ENCODE data around the gene RAB3IL1. TPM values are rescaled to one million over a fixed set of nuclear protein-coding genes. Genes with fewer than 3 reads are reported as not detected.

RAB3IL1 gene
- total RNA-seq, 1 experiment from 2014 or later = 2.3 TPM

DNA sequence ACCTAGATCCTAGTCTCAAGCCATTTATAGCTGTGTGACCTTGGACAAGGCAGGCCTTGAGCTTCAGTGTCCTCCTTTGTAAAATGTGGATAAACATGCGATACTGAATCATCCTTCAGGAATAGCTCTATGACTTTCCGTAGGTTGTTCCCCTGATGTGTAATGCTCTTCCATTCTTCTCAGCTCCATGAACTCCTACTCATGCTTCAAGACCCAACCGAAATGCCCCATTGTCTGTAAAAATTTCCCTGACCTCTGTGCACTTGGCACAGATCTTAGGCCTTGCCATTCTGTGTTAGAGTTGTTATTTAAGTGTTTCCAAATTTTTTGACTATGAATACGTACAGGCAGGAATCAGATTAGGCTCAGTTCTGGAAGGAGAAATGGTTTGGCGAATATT lies 29.5 kb upstream of the RAB3IL1 start:
- peaks cover 6% of the 10 kb centered on the region for H3K36me3 Mint-ChIP-seq (ENCODE audit: insufficient read depth, unreplicated experiment)
- CTCF ChIA-PET = interaction anchor here (0.6 to 11.0 kb wide), 38 partner anchors 10 to 381 kb away, joined by 3 to 217 read pairs (median 10); partner anchors contain the start of gene FADS3
- TF ChIP-seq, protein P1, sequence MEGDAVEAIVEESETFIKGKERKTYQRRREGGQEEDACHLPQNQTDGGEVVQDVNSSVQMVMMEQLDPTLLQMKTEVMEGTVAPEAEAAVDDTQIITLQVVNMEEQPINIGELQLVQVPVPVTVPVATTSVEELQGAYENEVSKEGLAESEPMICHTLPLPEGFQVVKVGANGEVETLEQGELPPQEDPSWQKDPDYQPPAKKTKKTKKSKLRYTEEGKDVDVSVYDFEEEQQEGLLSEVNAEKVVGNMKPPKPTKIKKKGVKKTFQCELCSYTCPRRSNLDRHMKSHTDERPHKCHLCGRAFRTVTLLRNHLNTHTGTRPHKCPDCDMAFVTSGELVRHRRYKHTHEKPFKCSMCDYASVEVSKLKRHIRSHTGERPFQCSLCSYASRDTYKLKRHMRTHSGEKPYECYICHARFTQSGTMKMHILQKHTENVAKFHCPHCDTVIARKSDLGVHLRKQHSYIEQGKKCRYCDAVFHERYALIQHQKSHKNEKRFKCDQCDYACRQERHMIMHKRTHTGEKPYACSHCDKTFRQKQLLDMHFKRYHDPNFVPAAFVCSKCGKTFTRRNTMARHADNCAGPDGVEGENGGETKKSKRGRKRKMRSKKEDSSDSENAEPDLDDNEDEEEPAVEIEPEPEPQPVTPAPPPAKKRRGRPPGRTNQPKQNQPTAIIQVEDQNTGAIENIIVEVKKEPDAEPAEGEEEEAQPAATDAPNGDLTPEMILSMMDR (IDR thresholded peaks at IDR 0.05; ENCODE audit: unreplicated experiment) = no peak
- H3K27me3 Mint-ChIP-seq (ENCODE audit: insufficient read depth, unreplicated experiment) = peaks cover 11% of the 10 kb centered on the region
- H3K4me1 Mint-ChIP-seq (ENCODE audit: insufficient read depth, unreplicated experiment) = peaks cover 15% of the 10 kb centered on the region
- H3K9me3 Mint-ChIP-seq (ENCODE audit: unreplicated experiment) = no peaks in the 10 kb centered on the region
- H3K4me3 Mint-ChIP-seq (ENCODE audit: unreplicated experiment) = no peak overlapping the region
- intact Hi-C loops (cut with micrococcal nuclease) = loop anchor here (1.0 kb wide), 5 partner anchors 48 to 150 kb away; no protein-coding TSS in a partner anchor
- POLR2A ChIA-PET = interaction anchor here (0.6 to 1.9 kb wide), 6 partner anchors 12 to 150 kb away, joined by 3 to 12 read pairs (median 3); no protein-coding TSS in a partner anchor
- no TSS peak for BruUV-seq (replicated peaks)
- no peak overlapping the region for H3K27ac Mint-ChIP-seq (ENCODE audit: low read depth, unreplicated experiment)
- no peak for DNase-seq (ENCODE audit: unreplicated experiment)

DNA sequence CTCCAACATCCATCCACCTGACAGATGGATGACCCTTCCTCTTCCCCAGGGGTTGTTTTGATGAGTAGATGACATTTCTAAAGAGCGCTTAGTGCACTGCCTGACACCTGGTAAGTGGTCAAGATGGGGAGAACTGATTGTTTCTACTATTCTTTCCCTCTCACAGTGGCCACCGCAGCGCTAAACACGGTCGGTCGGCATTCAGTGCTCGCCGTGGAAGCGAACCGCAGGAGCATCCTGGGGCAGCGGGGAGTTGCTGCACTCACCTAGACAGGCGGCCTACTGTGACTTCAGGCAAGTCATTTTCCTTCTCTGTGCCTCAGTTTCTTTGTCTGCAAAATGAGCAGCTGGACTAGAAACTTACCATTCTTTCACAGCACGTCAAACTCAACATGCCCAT lies 27.8 kb upstream of the RAB3IL1 start:
- Mint-ChIP-seq H3K4me1 (ENCODE audit: insufficient read depth, unreplicated experiment) (peaks cover 15% of the 10 kb centered on the region), H3K4me3 (ENCODE audit: unreplicated experiment) (no peak overlapping the region), H3K27ac (ENCODE audit: low read depth, unreplicated experiment) (no peak overlapping the region), H3K27me3 (ENCODE audit: insufficient read depth, unreplicated experiment) (peaks cover 11% of the 10 kb centered on the region), H3K36me3 (ENCODE audit: insufficient read depth, unreplicated experiment) (no peaks in the 10 kb centered on the region), H3K9me3 (ENCODE audit: unreplicated experiment) (no peaks in the 10 kb centered on the region)
- DNase-seq (ENCODE audit: unreplicated experiment) = no peak
- BruUV-seq (replicated peaks) = no TSS peak
- POLR2A ChIA-PET = no interaction called here
- CTCF ChIA-PET = interaction anchor here (0.7 to 11.0 kb wide), 7 partner anchors 17 to 147 kb away, joined by 3 to 217 read pairs (median 5); no protein-coding TSS in a partner anchor
- intact Hi-C loops (cut with micrococcal nuclease) = no loop called here
- TF ChIP-seq, protein P1 (IDR thresholded peaks at IDR 0.05; ENCODE audit: unreplicated experiment) = no peak

DNA sequence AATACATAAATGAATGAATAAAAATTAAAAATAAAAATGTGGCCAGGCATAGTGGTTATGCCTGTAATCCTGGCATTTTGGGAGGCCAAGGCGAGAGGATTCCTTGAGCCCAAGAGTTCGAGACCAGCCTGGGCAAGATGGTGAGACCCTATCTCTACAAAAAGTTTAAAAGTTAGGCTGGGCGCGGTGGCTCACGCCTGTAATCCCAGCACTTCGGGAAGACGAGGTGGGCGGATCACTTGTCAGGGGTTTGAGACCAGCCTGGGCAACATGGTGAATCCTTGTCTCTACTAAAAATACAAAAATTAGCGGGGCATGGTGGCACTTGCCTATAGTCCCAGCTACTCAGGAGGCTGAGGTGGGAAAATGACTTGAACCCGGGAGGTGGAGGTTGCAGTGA lies 23.1 kb upstream of the RAB3IL1 start:
- Mint-ChIP-seq H3K4me3 (ENCODE audit: unreplicated experiment) (no peak overlapping the region), H3K27ac (ENCODE audit: low read depth, unreplicated experiment) (no peak overlapping the region), H3K27me3 (ENCODE audit: insufficient read depth, unreplicated experiment) (peaks cover 33% of the 10 kb centered on the region), H3K9me3 (ENCODE audit: unreplicated experiment) (peaks cover 14% of the 10 kb centered on the region), H3K36me3 (ENCODE audit: insufficient read depth, unreplicated experiment) (no peaks in the 10 kb centered on the region), H3K4me1 (ENCODE audit: insufficient read depth, unreplicated experiment) (no peaks in the 10 kb centered on the region)
- intact Hi-C loops (cut with micrococcal nuclease) = no loop called here
- TF ChIP-seq, protein P1 (IDR thresholded peaks at IDR 0.05; ENCODE audit: unreplicated experiment) = no peak
- ChIA-PET POLR2A (interaction anchor here (0.8 kb wide), 1 partner anchor 9 kb away, joined by 3 read pairs; no protein-coding TSS in a partner anchor), CTCF (interaction anchor here (0.9 to 8.7 kb wide), 3 partner anchors 9 to 42 kb away, joined by 3 to 52 read pairs (median 4); no protein-coding TSS in a partner anchor)
- no TSS peak for BruUV-seq (replicated peaks)
- no peak for DNase-seq (ENCODE audit: unreplicated experiment)

DNA sequence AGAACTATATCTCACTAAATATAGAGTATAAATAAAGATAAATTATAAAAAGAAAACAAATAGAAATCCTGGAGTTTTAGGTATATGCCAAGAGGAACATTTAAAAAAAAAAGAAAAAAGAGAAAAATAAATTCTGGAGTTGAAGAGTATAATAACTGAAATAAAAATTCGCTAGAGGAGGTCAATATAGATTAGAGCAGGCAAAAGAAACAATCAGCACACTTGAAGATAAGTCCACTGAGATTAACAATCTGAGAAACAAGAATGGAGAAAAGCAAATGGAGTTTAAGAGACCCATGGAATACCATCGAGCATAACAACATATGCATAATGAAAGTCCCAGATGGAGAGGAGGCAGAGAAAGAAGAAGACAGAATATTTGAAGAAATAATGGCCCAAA lies 18.5 kb upstream of the RAB3IL1 start:
- TF ChIP-seq, protein P1 (IDR thresholded peaks at IDR 0.05; ENCODE audit: unreplicated experiment) = no peak
- H3K9me3 Mint-ChIP-seq (ENCODE audit: unreplicated experiment) = peaks cover 21% of the 10 kb centered on the region
- ChIA-PET CTCF (interaction anchor here (0.6 to 8.7 kb wide), 4 partner anchors 11 to 146 kb away, joined by 3 to 52 read pairs (median 10); no protein-coding TSS in a partner anchor), POLR2A (interaction anchor here (1.1 kb wide), 1 partner anchor 12 kb away, joined by 3 read pairs; no protein-coding TSS in a partner anchor)
- no peak overlapping the region for H3K4me3 Mint-ChIP-seq (ENCODE audit: unreplicated experiment)
- no TSS peak for BruUV-seq (replicated peaks)
- H3K27ac Mint-ChIP-seq (ENCODE audit: low read depth, unreplicated experiment) = no peak overlapping the region
- peaks cover 23% of the 10 kb centered on the region for H3K27me3 Mint-ChIP-seq (ENCODE audit: insufficient read depth, unreplicated experiment)
- H3K4me1 Mint-ChIP-seq (ENCODE audit: insufficient read depth, unreplicated experiment) = no peaks in the 10 kb centered on the region
- DNase-seq (ENCODE audit: unreplicated experiment) = no peak
- intact Hi-C loops (cut with micrococcal nuclease) = no loop called here
- H3K36me3 Mint-ChIP-seq (ENCODE audit: insufficient read depth, unreplicated experiment) = no peaks in the 10 kb centered on the region

All from MCF 10A (cell line).